ENCODE results near the gene TMEM129.

The TMEM129 gene

GRCh38 chr4:1712216-1713002, 8.7 kb downstream of the TMEM129 start, which contains the start of gene SLBP:
TSS of gene SLBP (minus strand) at chr4:1712319. CDS start at chr4:1712188, 131 bp downstream.
- Histone ChIP-seq H3K4me2 (ENCODE audit: low read length) (peak within 1 kb of the TSS; percentile 95), H3K27ac (ENCODE audit: low read depth, low read length) (peak within 1 kb of the TSS; percentile 96), H3K36me3 (ENCODE audit: control insufficient read depth, low read length) (peaks cover 90% of the 10 kb centered on the region), H3K79me2 (ENCODE audit: control insufficient read depth, low read length) (peaks cover 93% of the 10 kb centered on the region), H3K9me2 (replicated peaks; ENCODE audit: control insufficient read depth, low read length) (no peaks in the 10 kb centered on the region), H3K9me3 (ENCODE audit: control insufficient read depth, insufficient read depth, low read length) (no peaks in the 10 kb centered on the region), H4K20me1 (ENCODE audit: control insufficient read depth, insufficient read depth, low read depth, low read length) (peaks cover 42% of the 10 kb centered on the region), H3K27me3 (ENCODE audit: control insufficient read depth, low read length) (no peaks in the 10 kb centered on the region), H3K4me1 (ENCODE audit: control insufficient read depth, low read length) (peaks cover 68% of the 10 kb centered on the region), H3K4me3 (ENCODE audit: low read length) (peak within 1 kb of the TSS; percentile 92), H3F3A (ENCODE audit: control insufficient read depth, insufficient read depth) (peaks cover 35% of the 10 kb centered on the region)
- no peak for TF ChIP-seq CTCF (IDR thresholded peaks at IDR 0.05; ENCODE audit: low read depth, low read length, poor library complexity, severe bottlenecking)
- no peak for TF ChIP-seq EZH2phosphoT487 (IDR thresholded peaks at IDR 0.05; ENCODE audit: borderline replicate concordance, low read length)

DNA sequence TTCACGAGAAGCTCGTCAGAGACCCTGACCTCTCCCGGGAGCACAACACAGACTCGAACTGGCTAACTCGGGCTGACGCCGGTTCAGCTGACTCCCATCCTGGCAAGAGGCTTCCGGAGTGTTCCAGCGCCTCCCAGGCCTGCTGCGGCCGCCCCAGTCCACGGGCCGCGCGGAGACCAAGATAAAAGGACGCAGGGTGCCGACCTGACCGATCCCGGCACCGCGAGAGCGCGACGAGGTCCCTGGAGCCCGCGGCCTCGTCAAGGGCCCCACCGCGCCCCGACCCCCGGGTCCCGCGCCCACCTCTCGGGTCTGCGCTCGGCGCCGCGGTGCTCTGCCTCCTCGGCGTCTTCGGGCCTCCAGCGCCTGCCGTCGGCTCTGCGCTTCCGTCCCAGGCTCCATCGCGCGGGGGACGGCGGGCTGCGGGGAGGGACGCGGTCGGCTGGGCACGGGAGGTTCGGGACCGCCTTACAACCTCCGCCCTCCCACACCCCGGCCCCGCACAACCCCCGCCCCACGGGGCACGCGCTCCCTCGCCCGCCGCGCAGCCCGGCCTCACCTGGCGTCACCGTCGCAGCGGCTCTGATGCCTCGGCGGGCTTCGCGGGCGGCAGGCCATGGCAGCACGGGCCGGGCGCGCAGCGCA, 9.4 kb downstream of the TMEM129 start:
- Histone ChIP-seq H3F3A (ENCODE audit: control insufficient read depth, insufficient read depth) (peaks cover 35% of the 10 kb centered on the region), H3K27me3 (ENCODE audit: control insufficient read depth, low read length) (no peaks in the 10 kb centered on the region), H3K27ac (ENCODE audit: low read depth, low read length) (peak overlapping the region; percentile 96), H3K79me2 (ENCODE audit: control insufficient read depth, low read length) (peaks cover 90% of the 10 kb centered on the region), H3K36me3 (ENCODE audit: control insufficient read depth, low read length) (peaks cover 84% of the 10 kb centered on the region), H3K9me3 (ENCODE audit: control insufficient read depth, insufficient read depth, low read length) (no peaks in the 10 kb centered on the region), H4K20me1 (ENCODE audit: control insufficient read depth, insufficient read depth, low read depth, low read length) (peaks cover 39% of the 10 kb centered on the region), H3K4me2 (ENCODE audit: low read length) (peak overlapping the region; percentile 95), H3K4me1 (ENCODE audit: control insufficient read depth, low read length) (peaks cover 61% of the 10 kb centered on the region), H3K9me2 (replicated peaks; ENCODE audit: control insufficient read depth, low read length) (no peaks in the 10 kb centered on the region), H3K4me3 (ENCODE audit: low read length) (peak overlapping the region; percentile 92)
- TF ChIP-seq CTCF (IDR thresholded peaks at IDR 0.05; ENCODE audit: low read depth, low read length, poor library complexity, severe bottlenecking) (no peak), EZH2phosphoT487 (IDR thresholded peaks at IDR 0.05; ENCODE audit: borderline replicate concordance, low read length) (no peak)

DNA sequence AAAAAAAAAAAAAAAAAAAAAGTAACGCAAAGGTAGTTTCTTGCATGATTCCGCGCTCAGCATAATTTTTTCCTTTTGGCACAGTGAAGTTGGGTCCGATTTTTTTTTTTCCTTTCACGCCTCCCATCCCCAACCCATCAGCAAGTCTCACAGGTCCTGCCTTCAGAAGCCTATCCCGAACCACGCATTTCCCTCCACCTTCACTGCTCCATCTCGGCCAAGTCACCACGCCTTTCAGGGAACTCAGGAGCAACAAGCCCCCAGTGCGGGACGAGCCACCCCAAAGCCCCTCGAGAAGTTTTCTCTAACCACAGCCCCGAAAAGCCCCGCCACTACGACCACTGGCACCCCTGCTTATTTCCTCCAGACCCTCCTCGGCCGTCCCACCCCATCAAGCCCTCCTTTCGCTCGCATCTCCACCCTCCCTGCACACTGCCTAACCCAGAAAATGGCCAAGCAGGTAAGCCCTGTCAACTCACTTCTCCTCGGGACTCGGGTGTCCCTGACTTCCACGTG, 10.0 kb downstream of the TMEM129 start:
- no peak for TF ChIP-seq EZH2phosphoT487 (IDR thresholded peaks at IDR 0.05; ENCODE audit: borderline replicate concordance, low read length)
- TF ChIP-seq CTCF (IDR thresholded peaks at IDR 0.05; ENCODE audit: low read depth, low read length, poor library complexity, severe bottlenecking), result no peak
- H3K9me2 ChIP-seq (replicated peaks; ENCODE audit: control insufficient read depth, low read length), result no peaks in the 10 kb centered on the region
- H3F3A ChIP-seq (ENCODE audit: control insufficient read depth, insufficient read depth), result peaks cover 34% of the 10 kb centered on the region
- H3K4me2 ChIP-seq (ENCODE audit: low read length), result peak overlapping the region; percentile 95
- peaks cover 90% of the 10 kb centered on the region for H3K79me2 ChIP-seq (ENCODE audit: control insufficient read depth, low read length)
- H3K4me1 ChIP-seq (ENCODE audit: control insufficient read depth, low read length), result peaks cover 60% of the 10 kb centered on the region
- peaks cover 84% of the 10 kb centered on the region for H3K36me3 ChIP-seq (ENCODE audit: control insufficient read depth, low read length)
- peaks cover 42% of the 10 kb centered on the region for H4K20me1 ChIP-seq (ENCODE audit: control insufficient read depth, insufficient read depth, low read depth, low read length)
- H3K4me3 ChIP-seq (ENCODE audit: low read length), result peak overlapping the region; percentile 92
- H3K9me3 ChIP-seq (ENCODE audit: control insufficient read depth, insufficient read depth, low read length), result no peaks in the 10 kb centered on the region
- H3K27me3 ChIP-seq (ENCODE audit: control insufficient read depth, low read length), result no peaks in the 10 kb centered on the region
- H3K27ac ChIP-seq (ENCODE audit: low read depth, low read length), result peak overlapping the region; percentile 96
